ENCODE measurements around the gene TP53INP2.

The TP53INP2 gene

DNA sequence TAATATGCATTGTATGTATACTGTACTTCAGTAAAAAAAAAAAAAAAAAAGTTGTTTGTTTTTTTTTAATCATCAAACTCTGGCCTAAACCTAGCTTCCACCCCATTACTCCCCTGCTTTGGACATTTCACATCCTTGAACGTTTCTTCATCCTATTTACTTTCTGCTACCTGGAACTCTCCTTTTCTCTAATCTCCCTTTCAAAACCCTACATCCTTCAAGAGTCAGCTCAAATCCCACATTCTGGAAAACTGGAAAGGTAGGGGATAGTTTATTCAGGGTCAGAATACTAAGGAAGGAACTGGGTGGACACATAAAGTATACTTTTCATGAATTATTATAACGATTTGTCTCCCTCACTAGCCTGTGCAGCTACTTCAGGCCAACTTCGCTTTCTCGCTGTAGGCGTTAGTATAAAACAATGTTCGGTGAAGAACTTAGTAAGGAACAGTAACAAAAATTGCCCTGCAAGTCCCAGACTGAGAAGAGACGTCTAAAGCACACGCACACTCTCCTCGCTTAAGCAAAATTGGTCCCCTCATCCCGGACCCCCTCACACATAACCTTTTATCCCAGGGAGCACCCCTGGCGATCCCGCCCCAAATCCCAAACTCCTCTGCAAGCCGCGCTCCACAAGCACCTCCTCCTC is 28.0 kb upstream of the TP53INP2 start:
- H3K4me3 ChIP-seq (ENCODE audit: low read depth, low read length) = peak overlapping the region; percentile 70
- no peak for TF ChIP-seq CTCF (IDR thresholded peaks at IDR 0.05; ENCODE audit: low read depth, low read length)
- in situ Hi-C loops (cut with HindIII; ENCODE audit: low sequenced_read_pairs) = no loop called here
- no peak for DNase-seq (ENCODE audit: low read depth, low spot score)

DNA sequence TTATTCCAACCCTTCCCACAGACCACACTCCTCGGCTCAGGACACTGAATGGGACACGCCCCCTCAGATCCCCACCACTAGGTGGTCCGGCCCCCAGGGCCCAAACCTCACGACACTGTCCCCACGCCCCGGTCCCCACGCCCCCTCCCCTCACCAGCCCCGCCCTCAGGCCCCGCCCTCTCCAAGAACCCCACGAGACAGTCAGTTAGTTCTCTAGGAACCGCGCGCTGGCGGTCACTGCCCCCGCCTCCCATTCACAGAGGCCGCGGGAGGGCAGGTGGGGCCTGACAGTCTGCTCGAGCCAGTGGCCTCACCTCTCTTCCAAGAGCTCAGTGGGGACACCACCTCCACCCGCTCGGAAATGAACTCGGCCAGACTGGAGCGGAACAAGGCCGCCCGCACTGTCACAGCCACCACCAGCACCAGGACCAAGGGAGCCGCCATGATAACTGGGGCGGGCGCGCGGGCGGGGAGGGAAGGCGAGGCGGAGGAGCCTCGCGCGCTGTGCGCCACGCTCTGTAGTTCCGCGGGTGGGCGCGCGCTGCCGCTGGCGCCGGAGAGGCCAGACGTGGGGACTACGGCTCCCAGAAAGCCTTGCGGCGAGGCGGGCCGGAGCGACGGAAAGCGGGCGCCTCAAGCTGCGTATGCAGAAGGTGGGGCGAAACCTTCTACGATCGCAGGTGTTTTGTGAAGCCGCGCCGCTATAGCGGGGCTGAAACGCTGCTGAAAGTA is 27.3 kb upstream of the TP53INP2 start, which contains the start of gene PIGU:
Gene PIGU (minus strand): TSS at position 451 of the 732 bp plus-strand sequence. CDS start 7 bp downstream, at position 444.
- in situ Hi-C loops (cut with HindIII; ENCODE audit: low sequenced_read_pairs) = no loop called here
- H3K4me3 ChIP-seq (ENCODE audit: low read depth, low read length) = peak within 1 kb of the TSS; percentile 70
- DNase-seq (ENCODE audit: low read depth, low spot score) = peak; percentile 96
- no peak for TF ChIP-seq CTCF (IDR thresholded peaks at IDR 0.05; ENCODE audit: low read depth, low read length)

DNA sequence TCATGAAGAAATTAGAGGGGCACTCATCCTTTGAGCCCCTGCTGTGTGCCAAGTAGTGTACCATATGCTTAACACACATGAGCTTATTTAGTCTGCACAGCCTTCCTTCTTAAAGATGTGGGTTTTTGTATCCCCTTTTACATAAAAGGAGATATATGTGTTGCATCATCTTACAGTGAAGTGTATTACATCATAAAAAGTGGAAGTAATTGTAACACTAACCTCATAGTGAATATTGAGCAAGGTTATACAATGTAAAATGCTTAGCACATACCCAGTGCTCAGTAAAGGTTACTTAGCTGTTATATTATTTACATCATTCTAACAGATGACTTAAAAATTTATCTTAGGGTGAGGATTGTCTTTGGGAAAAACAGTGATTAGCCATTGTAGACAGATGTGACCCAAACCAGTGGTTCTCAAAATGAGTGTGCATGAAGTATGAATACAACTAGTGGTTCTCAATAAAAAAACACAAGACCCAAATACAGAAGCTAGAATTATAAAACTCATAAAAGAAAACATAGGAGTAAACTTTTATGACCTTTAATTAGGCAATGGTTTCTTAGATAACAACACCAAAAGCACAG is 23.5 kb upstream of the TP53INP2 start:
- DNase-seq (ENCODE audit: low read depth, low spot score) = no peak
- TF ChIP-seq CTCF (IDR thresholded peaks at IDR 0.05; ENCODE audit: low read depth, low read length) = no peak
- no peak overlapping the region for H3K4me3 ChIP-seq (ENCODE audit: low read depth, low read length)
- in situ Hi-C loops (cut with HindIII; ENCODE audit: low sequenced_read_pairs) = no loop called here

GRCh38 chr20:34683667-34684066 is 20.5 kb upstream of the TP53INP2 start:
- in situ Hi-C loops (cut with HindIII; ENCODE audit: low sequenced_read_pairs) = no loop called here
- DNase-seq (ENCODE audit: low read depth, low spot score) = no peak
- no peak for TF ChIP-seq CTCF (IDR thresholded peaks at IDR 0.05; ENCODE audit: low read depth, low read length)
- H3K4me3 ChIP-seq (ENCODE audit: low read depth, low read length) = no peak overlapping the region

DNA sequence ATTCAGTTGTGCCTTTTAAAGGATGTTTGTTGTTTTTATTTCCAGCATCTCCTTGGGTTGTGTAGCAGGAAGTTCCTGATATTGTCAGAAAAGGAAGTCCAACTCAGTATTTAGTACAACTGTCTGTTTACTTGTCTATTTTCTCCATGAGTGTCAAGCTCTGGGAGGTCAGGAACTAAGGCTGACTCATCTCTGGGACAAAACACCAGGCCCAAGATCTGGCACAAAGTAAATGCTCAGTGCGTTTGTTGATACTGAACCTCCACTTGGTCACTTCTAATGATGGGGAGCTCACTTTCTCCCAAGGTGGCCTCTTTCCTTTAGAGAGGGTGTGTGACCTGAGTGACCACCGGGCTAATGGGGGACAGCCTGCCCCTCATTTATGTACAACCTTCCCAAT is 14.7 kb upstream of the TP53INP2 start:
- TF ChIP-seq CTCF (IDR thresholded peaks at IDR 0.05; ENCODE audit: low read depth, low read length) = no peak
- in situ Hi-C loops (cut with HindIII; ENCODE audit: low sequenced_read_pairs) = no loop called here
- DNase-seq (ENCODE audit: low read depth, low spot score) = no peak
- no peak overlapping the region for H3K4me3 ChIP-seq (ENCODE audit: low read depth, low read length)

DNA sequence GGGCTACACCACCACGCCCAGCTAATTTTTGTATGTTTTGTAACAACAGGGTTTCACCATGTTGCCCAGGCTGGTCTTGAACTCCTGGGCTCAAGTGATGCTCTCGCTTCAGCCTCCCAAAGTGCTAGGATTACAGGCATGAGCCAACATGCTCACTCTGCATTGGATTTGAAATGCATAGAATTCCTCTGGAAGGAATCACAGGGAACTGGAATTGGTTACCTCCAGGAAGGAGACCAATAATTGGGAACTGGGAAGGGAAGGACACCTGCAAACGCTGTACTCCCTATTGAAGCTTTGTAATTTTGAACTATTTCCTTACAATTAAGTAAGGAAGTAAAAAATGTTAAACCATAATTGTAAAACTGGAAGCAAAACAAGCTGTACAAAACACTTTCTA is 12.3 kb upstream of the TP53INP2 start:
- no peak for DNase-seq (ENCODE audit: low read depth, low spot score)

More for the DNA sequence above, 12.3 kb upstream of the TP53INP2 start:
- TF ChIP-seq CTCF (IDR thresholded peaks at IDR 0.05; ENCODE audit: low read depth, low read length) = no peak
- in situ Hi-C loops (cut with HindIII; ENCODE audit: low sequenced_read_pairs) = no loop called here
- H3K4me3 ChIP-seq (ENCODE audit: low read depth, low read length) = no peak overlapping the region

Measured in astrocyte of the spinal cord (primary cell).